ENCODE measurements around the gene C1QTNF6.

Gene C1QTNF6

GRCh38 chr22:37197451-37198257 lies 9.6 kb upstream of the C1QTNF6 start:
- no peak for DNase-seq (ENCODE audit: low read depth)
- TF ChIP-seq CTCF (conservative IDR thresholded peaks at IDR 0.05; ENCODE audit: low read depth, low read length), result no peak
- H3K4me3 ChIP-seq (ENCODE audit: low read length), result no peak overlapping the region

- TF ChIP-seq CTCF (conservative IDR thresholded peaks at IDR 0.05; ENCODE audit: low read depth, low read length), result peak; percentile 13
- H3K4me3 ChIP-seq (ENCODE audit: low read length), result no peak overlapping the region
- DNase-seq (ENCODE audit: low read depth), result peak; percentile 75
Observed at GRCh38 chr22:37196539-37197450, 8.7 kb upstream of the C1QTNF6 start.

GRCh38 chr22:37195921-37196320 lies 7.9 kb upstream of the C1QTNF6 start:
- TF ChIP-seq CTCF (conservative IDR thresholded peaks at IDR 0.05; ENCODE audit: low read depth, low read length), result no peak
- DNase-seq (ENCODE audit: low read depth), result no peak
- H3K4me3 ChIP-seq (ENCODE audit: low read length), result no peak overlapping the region

- no peak for TF ChIP-seq CTCF (conservative IDR thresholded peaks at IDR 0.05; ENCODE audit: low read depth, low read length)
- no peak for DNase-seq (ENCODE audit: low read depth)
- H3K4me3 ChIP-seq (ENCODE audit: low read length), result no peak overlapping the region
Observed at GRCh38 chr22:37194750-37195149, 6.7 kb upstream of the C1QTNF6 start.

- no peak for DNase-seq (ENCODE audit: low read depth)
- no peak for TF ChIP-seq CTCF (conservative IDR thresholded peaks at IDR 0.05; ENCODE audit: low read depth, low read length)
- H3K4me3 ChIP-seq (ENCODE audit: low read length), result no peak overlapping the region
Observed at GRCh38 chr22:37193629-37194191, 5.7 kb upstream of the C1QTNF6 start.

GRCh38 chr22:37192741-37193140 lies 4.7 kb upstream of the C1QTNF6 start:
- TF ChIP-seq CTCF (conservative IDR thresholded peaks at IDR 0.05; ENCODE audit: low read depth, low read length), result no peak
- no peak for DNase-seq (ENCODE audit: low read depth)

More at GRCh38 chr22:37192741-37193140, 4.7 kb upstream of the C1QTNF6 start:
- no peak overlapping the region for H3K4me3 ChIP-seq (ENCODE audit: low read length)

Data from retinal pigment epithelial cell (primary cell).